GM12878 (cell line): ENCODE results near the gene MORC1. TPM values are rescaled to one million over a fixed set of nuclear protein-coding genes. Genes with fewer than 3 reads are reported as not detected.

Experiments
- ATAC-seq: fragments of 200-7000 bp; cut with Tn5 transposase; 3 replicates; pipeline ENCODE4 v1.9.1; 2020; ENCODE audit warnings: mild to moderate bottlenecking, moderate library complexity
- BruUV-seq: library from RNA; stranded (reverse); fragments of 400-500 nt; replicated peaks from 2 replicates; lab custom pipeline; 2021; lab: Mats Ljungman, UMichigan
- CTCF ChIA-PET: fragments of 300-600 bp; sonication (Branson Sonifier 250); formaldehyde crosslinking; extraction: SDS; loops from one replicate; lab custom pipeline; 2021; ENCODE audit warnings: inconsistent platforms; lab: Yijun Ruan, JAX
- POLR2A ChIA-PET: fragments of 350-600 bp; formaldehyde crosslinking; extraction: SDS; loops from one replicate; lab custom pipeline; 2021; ENCODE audit warnings: inconsistent platforms; lab: Charles Lee
- RAD21 ChIA-PET: fragments of 300-600 bp; sonication (Branson Sonifier 250); formaldehyde crosslinking; loops from one replicate; lab custom pipeline; 2023; ENCODE audit warnings: antibody characterized with exemption; ENCODE audit not compliant: unreplicated experiment; lab: Charles Lee
- SMC1A ChIA-PET: fragments of 300-600 bp; sonication (Branson Sonifier 250); formaldehyde crosslinking; loops from one replicate; lab custom pipeline; 2023; ENCODE audit not compliant: unreplicated experiment, uncharacterized antibody; lab: Charles Lee
- DNase-seq: peaks from one replicate; pipeline ENCODE4 v3.0.0-alpha.2; 2011; ENCODE audit warnings: low read depth, low spot score
- FAIRE-seq: peaks from 3 replicates; lab custom pipeline; 2011; peaks lifted over from hg19 to GRCh38; lab: Jason Lieb, UNC
- H2AFZ ChIP-seq: 2 replicates; pipeline ENCODE4 v1.6.0; 2011; ENCODE audit warnings: low read depth, low read length, control low read depth; ENCODE audit not compliant: control insufficient read depth
- H3K27ac ChIP-seq: 2 replicates; pipeline ENCODE4 v1.5.1; 2011; ENCODE audit warnings: control low read depth; ENCODE audit not compliant: control insufficient read depth, insufficient read depth
- H3K27me3 ChIP-seq, 2 experiments: replicated peaks in 1 of 2; 2 replicates each; pipeline versions ENCODE4 v1.6.0 to v1.6.1; 2011; ENCODE audit warnings: low read length in 1 of 2; ENCODE audit not compliant: control insufficient read depth in 2 of 2, insufficient read depth in 2 of 2
- H3K36me3 ChIP-seq, 2 experiments: 2 replicates each; pipeline ENCODE4 v1.5.1; 2011; ENCODE audit warnings: low read length in 1 of 2; ENCODE audit not compliant: control insufficient read depth in 2 of 2, insufficient read depth in 2 of 2
- H3K4me1 ChIP-seq: 2 replicates; pipeline ENCODE4 v1.6.1; 2011; ENCODE audit warnings: mild to moderate bottlenecking, low read length, moderate library complexity, mixed read lengths; ENCODE audit not compliant: control insufficient read depth, insufficient read depth
- H3K4me2 ChIP-seq: 2 replicates; pipeline ENCODE4 v1.6.0; 2011; ENCODE audit warnings: control low read depth; ENCODE audit not compliant: control insufficient read depth, insufficient read depth
- H3K4me3 ChIP-seq: fragments of 200-600 bp; sonication (generic); 2 replicates; pipeline ENCODE4 v1.5.1; 2016
- H3K79me2 ChIP-seq: 2 replicates; pipeline ENCODE4 v1.6.0; 2011; ENCODE audit warnings: low read length; ENCODE audit not compliant: control insufficient read depth, insufficient read depth
- H3K9ac ChIP-seq: 2 replicates; pipeline ENCODE4 v1.8.0; 2011; ENCODE audit warnings: low read length, control low read depth, mixed read lengths; ENCODE audit not compliant: control insufficient read depth, insufficient read depth
- H3K9me3 ChIP-seq: replicated peaks from 3 replicates; pipeline ENCODE4 v1.5.1; 2011; ENCODE audit warnings: mild to moderate bottlenecking, low read length; ENCODE audit not compliant: control insufficient read depth, insufficient read depth
- H4K20me1 ChIP-seq: 2 replicates; pipeline ENCODE4 v1.6.0; 2011; ENCODE audit not compliant: control insufficient read depth, insufficient read depth
- BCL11A ChIP-seq: IDR thresholded peaks from 2 replicates; pipeline ENCODE4 v1.6.1; 2011; ENCODE audit warnings: low read depth, low read length
- E4F1 ChIP-seq: fragments of 450-650 bp; IDR thresholded peaks from 2 replicates; pipeline ENCODE4 v1.6.1; 2018; ENCODE audit warnings: borderline replicate concordance, mild to moderate bottlenecking; ENCODE audit not compliant: partially characterized antibody
- EED ChIP-seq: sonication (generic); IDR thresholded peaks from 2 replicates; pipeline ENCODE4 v1.6.1; 2016; ENCODE audit warnings: antibody characterized with exemption, low read depth
- EP300 ChIP-seq, 2 experiments: fragments of 150-350 bp in 1 of 2; IDR thresholded peaks; 2 replicates each; pipeline ENCODE4 v1.6.1; 2011 to 2012; ENCODE audit warnings: low read depth in 2 of 2, low read length in 2 of 2, borderline replicate concordance in 1 of 2, improper control_type of control experiment in 1 of 2, inconsistent platforms in 1 of 2; ENCODE audit not compliant: control insufficient read depth in 1 of 2
- MEF2B ChIP-seq: fragments of 450-650 bp; IDR thresholded peaks from 2 replicates; pipeline ENCODE4 v1.6.1; 2018; ENCODE audit warnings: mild to moderate bottlenecking, moderate library complexity; ENCODE audit not compliant: partially characterized antibody, poor library complexity, severe bottlenecking
- NBN ChIP-seq: fragments of 450-650 bp; IDR thresholded peaks from 2 replicates; pipeline ENCODE4 v1.6.1; 2016
- NFXL1 ChIP-seq: fragments of 450-650 bp; IDR thresholded peaks from 2 replicates; pipeline ENCODE4 v1.6.1; 2017; ENCODE audit warnings: antibody characterized with exemption, mild to moderate bottlenecking, borderline replicate concordance
- NRF1 ChIP-seq: conservative IDR thresholded peaks from 2 replicates; pipeline ENCODE4 v1.6.1; 2011; ENCODE audit warnings: mild to moderate bottlenecking, low read depth, low read length, improper control_type of control experiment
- PKNOX1 ChIP-seq: fragments of 450-650 bp; IDR thresholded peaks from 2 replicates; pipeline ENCODE4 v1.6.1; 2016; ENCODE audit warnings: mild to moderate bottlenecking
- RELA ChIP-seq: fragments of 450-650 bp; IDR thresholded peaks from 2 replicates; pipeline ENCODE4 v1.8.0; 2014; ENCODE audit warnings: borderline replicate concordance; ENCODE audit not compliant: partially characterized antibody
- ZBTB40 ChIP-seq: fragments of 450-650 bp; IDR thresholded peaks from 2 replicates; pipeline ENCODE4 v1.6.1; 2016; ENCODE audit warnings: mild to moderate bottlenecking, moderate library complexity, borderline replicate concordance
- WGBS: methylation state at CpG from one replicate; pipeline ENCODE4 v1.1.6; 2016; ENCODE audit warnings: low lambda C conversion rate; ENCODE audit not compliant: insufficient replicate concordance, insufficient coverage; ENCODE audit errors: missing lambda C conversion rate; 5-methylcytosine and 5-hydroxymethylcytosine counted together
- in situ Hi-C: fragments of 300-500 bp; cut with MboI; formaldehyde crosslinking; loops from 9 replicates; pipeline ENCODE4 v1.14.3; 2018; ENCODE audit warnings: mixed read lengths
- intact Hi-C: fragments of 100-400 bp; cut with micrococcal nuclease; formaldehyde crosslinking; loops from one replicate; pipeline ENCODE4 v1.14.2; 2022; ENCODE audit not compliant: unreplicated experiment
- polyA plus RNA-seq, 11 experiments: library from polyadenylated mRNA; depleted of rRNA in 4 of 11; unstranded in 6 of 11; stranded (reverse) in 5 of 11; fragments of >200 nt; fragmentation: Nextera tagmentation in 4 of 11; fragmentation: Illumina TruSeq in 1 of 11; extraction: Ambion mirVana in 4 of 11; extraction: Trizol in 1 of 11; gene quantifications; 1 replicate in 1 of 11; 2 replicates in 10 of 11; pipeline versions ENCODE4 v1.2.1 to v1.2.3, GENCODE V29; 2011 to 2016; ENCODE audit warnings: inconsistent platforms in 2 of 11, missing spikeins in 2 of 11, low read depth in 1 of 11
- total RNA-seq, 4 experiments: library from RNA; depleted of rRNA in 3 of 4; stranded (reverse); fragments of >200 nt in 3 of 4; fragmentation: Illumina TruSeq in 1 of 4; extraction: Trizol in 1 of 4; gene quantifications; 2 replicates each; pipeline versions ENCODE4 v1.2.1 to v1.2.3, GENCODE V29; 2013 to 2021
- TF ChIP-seq, protein P1 (sequence below): fragments of 450-650 bp; IDR thresholded peaks from 2 replicates; pipeline ENCODE4 v1.6.1; 2018; ENCODE audit warnings: mild to moderate bottlenecking, low read depth, moderate library complexity; ENCODE audit not compliant: partially characterized antibody
- TF ChIP-seq, protein P2 (sequence below): IDR thresholded peaks from 2 replicates; pipeline ENCODE4 v1.6.1; 2012; ENCODE audit warnings: low read depth, low read length, improper control_type of control experiment

Gene MORC1
- total and polyA plus RNA-seq, 10 of the 15 experiments (the other 5 are each of a cell fraction or from before 2014, with no cell fraction given), result 0.18 TPM; not detected in 9

GRCh38 chr3:109143646-109144045, 25.7 kb upstream of the MORC1 start:
- H3K4me1 ChIP-seq, result no peaks in the 10 kb centered on the region
- POLR2A ChIA-PET, result no interaction called here
- no peaks in the 10 kb centered on the region for H4K20me1 ChIP-seq
- H3K36me3 ChIP-seq, result no peaks in the 10 kb centered on the region
- CTCF ChIA-PET, result interaction anchor here (0.8 to 1.3 kb wide), 2 partner anchors 16 to 120 kb away, joined by 3 read pairs; no protein-coding TSS in a partner anchor
- DNase-seq (no peak), ATAC-seq (no peak), FAIRE-seq (no peak)
- 23% methylated on average over 1 of the region's 1 CpG for WGBS
- no peak overlapping the region for H3K4me3 ChIP-seq
- H3K9me3 ChIP-seq, result no peaks in the 10 kb centered on the region
- no TSS peak for BruUV-seq
- H3K27ac ChIP-seq, result no peak overlapping the region
- no peak overlapping the region for H3K9ac ChIP-seq
- SMC1A ChIA-PET, result no interaction called here
- H3K27me3 ChIP-seq, result no peaks in the 10 kb centered on the region
- no peaks in the 10 kb centered on the region for H3K79me2 ChIP-seq
- RAD21 ChIA-PET, result interaction anchor here (1.5 kb wide), 1 partner anchor 120 kb away, joined by 4 read pairs; no protein-coding TSS in a partner anchor
- in situ Hi-C loops, result no loop called here
- intact Hi-C loops, result no loop called here
- no peak overlapping the region for H3K4me2 ChIP-seq
- H2AFZ ChIP-seq, result no peak overlapping the region
- TF ChIP-seq EP300 (IDR thresholded peaks at IDR 0.05; ENCODE audit: borderline replicate concordance in 1 of 2, control insufficient read depth in 1 of 2, low read depth in 2 of 2, low read length in 2 of 2) (no peak), E4F1 (no peak), MEF2B (no peak), EED (no peak), ZBTB40 (no peak), RELA (no peak), NBN (no peak), BCL11A (no peak), NRF1 (no peak), PKNOX1 (no peak), NFXL1 (no peak)
- TF ChIP-seq, protein P1, sequence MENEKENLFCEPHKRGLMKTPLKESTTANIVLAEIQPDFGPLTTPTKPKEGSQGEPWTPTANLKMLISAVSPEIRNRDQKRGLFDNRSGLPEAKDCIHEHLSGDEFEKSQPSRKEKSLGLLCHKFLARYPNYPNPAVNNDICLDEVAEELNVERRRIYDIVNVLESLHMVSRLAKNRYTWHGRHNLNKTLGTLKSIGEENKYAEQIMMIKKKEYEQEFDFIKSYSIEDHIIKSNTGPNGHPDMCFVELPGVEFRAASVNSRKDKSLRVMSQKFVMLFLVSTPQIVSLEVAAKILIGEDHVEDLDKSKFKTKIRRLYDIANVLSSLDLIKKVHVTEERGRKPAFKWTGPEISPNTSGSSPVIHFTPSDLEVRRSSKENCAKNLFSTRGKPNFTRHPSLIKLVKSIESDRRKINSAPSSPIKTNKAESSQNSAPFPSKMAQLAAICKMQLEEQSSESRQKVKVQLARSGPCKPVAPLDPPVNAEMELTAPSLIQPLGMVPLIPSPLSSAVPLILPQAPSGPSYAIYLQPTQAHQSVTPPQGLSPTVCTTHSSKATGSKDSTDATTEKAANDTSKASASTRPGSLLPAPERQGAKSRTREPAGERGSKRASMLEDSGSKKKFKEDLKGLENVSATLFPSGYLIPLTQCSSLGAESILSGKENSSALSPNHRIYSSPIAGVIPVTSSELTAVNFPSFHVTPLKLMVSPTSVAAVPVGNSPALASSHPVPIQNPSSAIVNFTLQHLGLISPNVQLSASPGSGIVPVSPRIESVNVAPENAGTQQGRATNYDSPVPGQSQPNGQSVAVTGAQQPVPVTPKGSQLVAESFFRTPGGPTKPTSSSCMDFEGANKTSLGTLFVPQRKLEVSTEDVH, result no peak
- TF ChIP-seq, protein P2, sequence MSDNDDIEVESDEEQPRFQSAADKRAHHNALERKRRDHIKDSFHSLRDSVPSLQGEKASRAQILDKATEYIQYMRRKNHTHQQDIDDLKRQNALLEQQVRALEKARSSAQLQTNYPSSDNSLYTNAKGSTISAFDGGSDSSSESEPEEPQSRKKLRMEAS, result no peak
